GM21526 (cell line): ENCODE results near the gene MPRIP.
"Not testable (repeated sequence)": the region's sequence is repeated elsewhere in the genome, so short reads cannot be mapped to it uniquely, and the experiment has no call there.

Source experiments
- ATAC-seq: cut with Tn5 transposase; IDR thresholded peaks from one replicate; pipeline ENCODE4 v1.9.1; 2021; ENCODE audit warnings: moderate library complexity; ENCODE audit not compliant: unreplicated experiment, low FRiP score

Gene MPRIP

DNA sequence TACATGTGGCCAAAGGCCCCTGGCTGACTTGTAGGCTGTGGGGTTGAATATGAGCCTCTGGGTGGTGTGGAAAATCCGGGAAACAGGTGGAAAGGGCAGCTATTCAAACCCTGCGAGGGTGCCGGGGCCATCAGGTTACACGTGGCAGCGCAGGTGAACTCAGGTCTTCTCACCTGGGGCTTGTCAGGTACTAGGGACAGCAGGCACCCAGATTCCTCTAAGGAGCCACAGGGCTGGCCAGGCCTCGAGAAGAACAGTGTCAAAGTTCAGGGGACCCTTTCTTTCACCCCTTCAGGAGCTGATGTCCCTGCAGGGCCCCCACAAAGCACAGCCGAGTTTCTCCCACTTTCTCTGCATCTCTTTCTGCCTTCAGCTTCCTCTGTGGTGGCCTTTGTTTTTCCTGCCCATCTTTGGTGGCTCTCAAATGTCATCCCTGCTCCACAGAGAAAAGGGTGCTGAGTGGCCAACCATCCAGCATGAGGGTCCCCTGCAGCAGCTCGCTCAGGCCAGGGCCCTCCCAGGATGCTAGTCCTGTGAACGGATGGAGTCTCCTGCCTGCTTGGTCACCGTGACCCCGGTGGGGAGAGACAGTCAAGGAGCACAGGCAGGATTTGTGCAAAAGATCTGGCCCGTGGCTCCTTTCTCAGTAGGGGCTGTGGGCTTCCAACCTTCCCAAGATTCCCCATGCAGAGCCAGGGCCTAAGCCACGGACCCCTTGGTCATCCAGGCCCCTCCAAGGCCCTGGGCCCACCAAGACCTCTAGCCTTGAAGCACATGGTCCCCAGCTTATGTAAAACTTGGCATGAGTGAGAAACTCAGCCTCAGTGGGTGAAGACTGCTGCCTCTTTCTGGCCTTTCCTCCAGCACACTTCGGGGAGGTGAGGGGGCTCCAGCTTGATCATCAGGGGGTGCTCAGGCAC lies 28.2 kb upstream of the MPRIP start:
- ATAC-seq, result not testable (repeated sequence)

DNA sequence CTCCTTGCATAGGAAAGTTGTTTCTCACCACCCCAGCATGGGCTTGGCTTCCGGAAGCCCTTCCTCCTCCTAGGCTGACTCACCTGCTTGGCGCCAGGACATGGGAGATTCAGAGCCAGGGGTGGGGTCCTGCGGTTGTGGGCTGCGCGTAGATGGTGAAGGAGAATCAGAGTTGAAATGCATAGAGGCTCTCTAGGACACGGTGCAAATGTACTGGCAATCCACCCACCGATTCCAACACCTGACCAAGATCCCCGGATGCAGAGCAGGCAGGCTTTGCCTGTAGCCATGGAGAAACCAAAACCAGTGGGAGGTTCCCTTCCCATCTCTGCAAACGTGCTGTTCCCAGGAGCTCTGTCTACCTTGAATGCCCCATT lies 27.5 kb upstream of the MPRIP start:
- ATAC-seq, result not testable (repeated sequence)

DNA sequence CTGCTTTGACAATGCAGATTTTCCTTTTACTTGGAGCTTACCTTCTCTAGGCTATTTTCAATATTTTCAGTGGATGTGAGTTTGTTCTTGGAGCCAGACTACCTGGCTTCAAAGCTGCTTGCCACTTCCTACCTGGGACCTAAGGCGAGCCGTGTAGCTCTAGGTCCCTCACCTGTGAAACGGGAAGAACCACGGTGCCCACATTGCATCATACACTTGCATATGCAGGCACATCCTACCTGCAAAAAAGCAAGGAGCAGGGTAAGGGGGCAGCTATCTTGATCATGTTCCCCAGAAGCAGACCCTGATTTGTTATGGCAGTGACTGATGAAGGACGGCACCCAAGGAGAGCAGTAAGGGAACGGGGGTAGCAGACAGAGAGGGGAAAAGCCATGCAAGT lies 27.0 kb upstream of the MPRIP start:
- no peak for ATAC-seq

DNA sequence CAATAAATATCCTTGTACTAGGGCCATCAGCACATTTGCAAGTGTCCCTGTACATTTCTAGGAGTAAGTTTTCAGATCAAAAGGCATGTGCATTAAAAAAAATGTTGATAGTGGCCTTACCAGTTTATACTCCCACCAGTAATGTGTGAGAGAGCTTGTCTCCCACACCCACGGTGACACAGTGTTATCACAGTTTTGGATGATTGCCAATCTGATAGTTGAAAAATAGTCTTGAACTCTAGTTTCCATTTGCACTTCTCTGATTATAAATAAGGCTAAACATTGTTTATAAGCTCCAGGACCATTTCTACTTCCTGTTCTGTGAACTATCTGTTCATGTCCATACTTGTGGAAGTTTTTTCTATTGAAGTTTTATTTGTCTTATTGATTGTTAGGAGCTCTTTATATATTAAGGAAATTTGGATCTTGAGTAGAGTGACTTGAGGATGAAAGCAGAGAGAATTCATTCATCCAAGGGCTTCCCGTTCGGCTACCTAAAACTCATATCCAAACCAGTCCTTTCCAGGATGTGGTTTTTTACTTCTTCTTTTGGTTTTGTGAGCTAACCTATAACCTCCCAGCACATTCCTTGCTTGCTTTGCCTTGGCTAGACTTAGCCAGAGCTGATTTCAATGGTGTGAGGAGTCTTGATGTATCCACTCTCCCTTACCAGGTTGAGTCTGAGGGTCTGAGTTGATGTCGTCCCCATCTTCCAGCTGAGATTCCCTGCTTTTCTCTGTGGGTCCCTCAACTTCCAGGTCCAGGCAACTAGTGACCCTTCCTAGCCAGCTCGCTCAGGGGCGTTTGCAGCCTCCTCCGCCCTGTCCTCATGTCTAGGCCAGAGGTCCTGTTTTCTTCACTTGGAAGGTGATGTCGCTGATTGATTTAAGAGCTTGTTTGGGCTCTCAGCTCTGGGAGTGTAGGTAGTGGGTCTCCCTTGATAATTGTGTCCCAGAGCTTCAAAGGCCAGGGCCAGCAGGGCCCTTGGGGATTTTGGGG lies 25.8 kb upstream of the MPRIP start:
- not testable (repeated sequence) for ATAC-seq

DNA sequence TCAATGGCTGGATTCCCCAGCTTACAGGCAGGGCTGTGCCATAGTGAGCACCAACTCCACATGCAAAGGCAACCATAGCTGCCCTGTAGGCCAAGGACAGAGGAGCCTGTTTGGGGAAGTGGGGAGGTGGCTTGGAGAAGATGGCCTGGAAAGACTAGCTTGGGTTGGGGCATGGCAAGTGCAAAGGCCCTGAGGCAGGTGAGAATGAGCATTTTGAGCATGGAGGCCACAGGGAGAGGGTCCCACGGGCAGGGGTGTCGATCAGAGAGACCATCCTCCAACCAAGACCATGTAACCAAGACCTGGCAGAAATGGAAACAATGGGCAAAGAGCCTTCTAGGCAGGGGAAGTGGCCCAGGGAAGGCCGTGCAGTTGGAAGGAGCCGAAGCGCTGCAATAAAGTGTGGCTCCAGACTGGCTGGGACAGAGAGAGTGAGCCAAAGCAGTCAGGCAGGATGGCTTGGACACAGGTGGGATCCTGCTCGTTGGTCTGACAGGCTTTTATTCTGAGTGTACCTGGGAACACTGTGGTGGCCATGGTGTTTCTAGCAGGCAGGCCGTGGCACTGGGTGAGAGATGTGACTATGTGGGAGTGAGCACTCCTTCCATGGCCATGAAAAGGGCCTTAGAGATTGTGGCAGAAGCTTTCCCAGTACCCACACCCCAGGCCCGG lies 24.8 kb upstream of the MPRIP start:
- no peak for ATAC-seq

DNA sequence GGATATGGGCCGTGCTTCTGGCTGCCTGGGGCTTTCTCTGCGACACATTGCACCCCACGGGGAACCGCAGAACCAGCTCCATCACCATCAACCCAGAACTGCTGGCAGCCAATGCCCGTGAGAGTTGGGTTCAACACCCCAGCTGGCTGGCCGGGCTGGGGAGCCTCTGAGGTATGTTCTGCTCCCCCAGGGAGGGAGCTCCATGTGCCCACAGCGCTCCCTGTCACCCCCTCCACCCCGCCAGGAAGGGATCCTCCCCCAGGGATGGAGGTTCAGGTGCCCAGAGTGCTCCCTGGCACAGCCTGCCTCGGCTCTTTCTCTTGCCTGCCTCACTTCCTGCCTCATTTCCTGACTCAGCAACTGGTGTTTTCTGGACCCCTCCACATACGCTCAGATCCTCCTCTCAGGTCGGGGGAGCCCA lies 24.2 kb upstream of the MPRIP start:
- ATAC-seq, result no peak

DNA sequence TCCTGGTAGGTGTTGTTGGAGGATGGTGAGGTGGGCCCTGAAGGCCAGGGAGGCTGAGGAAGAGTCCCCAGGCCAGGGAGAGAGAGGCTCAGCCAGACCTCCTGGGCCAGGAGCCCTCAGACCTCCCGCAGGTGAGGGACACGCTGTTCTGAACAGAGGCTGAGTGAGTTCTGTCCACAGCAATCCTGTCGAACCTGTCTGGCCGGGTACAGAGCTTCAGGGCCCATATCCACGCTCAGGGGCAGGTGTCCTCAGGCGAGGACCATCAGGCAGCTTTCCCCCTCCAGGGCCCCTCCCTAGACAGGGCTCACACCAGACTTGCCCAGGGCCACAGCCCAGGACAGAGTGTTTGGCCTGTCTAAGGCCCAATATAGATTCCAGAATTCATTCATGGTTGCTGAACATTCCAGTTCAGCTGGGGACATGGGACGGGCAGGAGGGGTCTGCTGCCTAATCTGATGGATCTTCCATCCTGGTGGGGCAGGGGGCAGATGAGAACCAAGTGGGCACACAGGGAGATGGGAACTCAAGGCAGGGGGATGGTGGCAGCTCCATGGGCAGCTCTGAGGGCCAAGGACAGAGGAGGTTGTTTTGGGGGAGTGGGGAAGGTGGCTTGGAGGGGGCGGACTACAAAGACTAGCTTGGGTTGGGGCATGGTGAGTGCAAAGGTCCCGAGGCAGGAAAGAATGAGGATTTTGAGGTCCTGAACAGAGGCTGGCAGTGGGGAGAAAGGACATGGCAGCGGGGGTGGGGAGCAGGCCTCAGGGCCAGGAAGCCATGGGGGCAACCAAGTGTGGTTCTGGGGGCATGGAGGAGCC lies 23.4 kb upstream of the MPRIP start:
- no peak for ATAC-seq

DNA sequence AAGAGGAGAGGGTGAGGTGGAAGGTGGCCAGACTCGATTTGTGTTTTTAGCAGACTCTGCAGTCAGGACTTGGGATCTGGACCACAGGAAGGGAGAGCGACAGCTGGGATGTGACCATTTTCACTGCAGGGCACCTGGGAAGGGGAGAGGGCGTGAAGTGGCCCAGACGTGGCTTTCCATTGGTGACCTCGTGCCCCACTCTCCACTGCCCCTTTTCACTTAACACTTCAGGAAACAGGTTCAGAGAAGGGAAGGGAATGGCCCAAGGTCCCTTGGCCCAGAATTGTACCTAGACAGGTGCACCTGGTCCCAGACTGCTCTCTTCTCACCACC lies 22.9 kb upstream of the MPRIP start:
- no peak for ATAC-seq

DNA sequence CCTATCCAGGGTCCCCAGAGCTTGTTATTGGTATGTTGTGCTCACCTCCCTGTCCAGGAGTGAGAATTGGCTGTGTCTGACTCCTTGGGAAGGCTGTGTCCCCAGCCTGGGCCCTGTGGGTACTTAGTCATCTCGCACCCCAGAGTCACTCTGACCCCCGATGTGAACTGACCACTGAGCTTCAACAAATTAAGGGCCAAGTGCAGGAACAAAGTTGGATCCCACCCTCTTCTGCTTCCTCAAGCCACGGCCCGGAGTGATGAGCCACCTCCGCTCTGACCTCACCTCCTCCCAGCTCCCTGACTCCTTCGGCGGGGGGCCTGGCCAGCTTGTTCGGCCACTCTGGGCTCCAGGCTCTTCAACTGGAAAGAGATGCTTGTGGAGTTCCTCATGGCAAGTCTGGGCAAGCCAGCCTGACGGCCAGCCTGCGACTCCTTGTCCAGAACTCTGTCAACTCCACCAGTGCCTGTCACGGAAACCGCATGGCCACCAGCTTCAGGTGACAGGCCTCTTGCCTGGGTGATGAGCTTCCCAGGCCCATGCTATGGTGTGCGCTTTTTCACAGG lies 22.3 kb upstream of the MPRIP start:
- ATAC-seq, result no peak

DNA sequence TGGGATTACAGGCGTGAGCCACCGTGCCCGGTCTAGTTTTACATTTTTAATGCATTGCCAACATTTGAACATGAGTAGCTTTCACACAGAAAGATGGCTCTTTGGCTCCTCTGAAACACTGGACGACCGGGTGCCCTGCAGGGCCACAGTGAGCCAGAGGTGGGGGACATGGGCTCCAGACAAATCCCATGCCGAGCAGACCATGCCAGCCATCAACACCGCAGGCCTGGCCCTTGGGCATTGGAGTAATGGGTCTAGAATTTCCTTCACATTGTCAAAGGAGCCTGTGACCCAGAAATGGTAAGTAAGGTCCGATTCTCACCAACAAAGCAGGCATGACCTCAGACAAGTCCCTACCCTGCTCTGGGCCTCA lies 21.4 kb upstream of the MPRIP start:
- ATAC-seq, result no peak

DNA sequence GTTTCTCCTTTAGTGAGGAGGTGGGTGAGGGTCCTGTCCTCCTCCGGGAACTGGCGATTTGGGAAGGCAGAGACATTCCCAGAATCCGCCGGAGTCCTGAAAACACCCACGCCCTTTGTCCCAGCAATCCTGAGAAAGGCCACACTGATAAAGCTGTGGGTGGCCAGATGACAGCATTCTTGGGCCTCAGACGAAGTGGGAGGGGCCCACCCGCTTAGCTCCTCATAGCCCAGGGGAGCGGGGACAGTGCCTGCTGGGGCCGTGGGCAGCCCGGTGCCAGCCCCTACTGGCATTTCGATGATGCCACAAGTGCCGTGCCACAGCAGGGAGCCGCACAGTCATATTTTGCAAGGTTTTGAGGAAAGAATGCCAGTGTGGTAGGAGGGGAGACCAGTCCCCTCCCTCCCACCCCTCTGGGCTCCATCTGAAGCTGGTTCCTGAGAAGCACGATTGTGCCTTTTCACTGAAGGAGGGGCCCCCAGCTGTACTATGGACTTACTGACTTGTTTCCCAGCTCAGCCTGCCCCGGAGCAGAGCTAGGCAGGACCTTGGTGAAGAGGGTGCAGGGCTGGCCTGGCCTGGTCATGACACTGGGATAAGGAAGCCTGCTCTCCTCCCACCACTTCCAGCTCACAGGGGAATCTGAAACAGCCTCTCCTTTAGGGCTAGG lies 20.9 kb upstream of the MPRIP start:
- no peak for ATAC-seq

DNA sequence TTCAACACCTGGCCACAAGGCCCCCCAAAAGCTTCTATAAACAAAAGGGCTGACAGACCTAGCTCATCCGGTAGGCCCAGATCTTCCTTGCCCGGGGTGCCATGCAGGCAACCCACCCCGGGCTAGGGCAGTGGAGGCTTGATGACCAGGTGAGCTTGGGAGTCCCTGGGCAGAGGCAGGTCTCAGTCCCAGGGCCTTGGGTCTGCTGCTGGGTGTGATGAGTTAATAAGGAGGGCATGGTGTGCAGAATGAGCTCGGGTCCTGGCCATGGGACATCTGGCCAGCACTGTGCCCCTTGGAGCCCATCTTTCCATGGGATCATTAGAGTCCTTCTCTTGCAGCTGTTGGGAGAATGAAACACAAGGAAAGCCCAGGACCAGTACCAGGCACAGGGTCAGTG lies 20.2 kb upstream of the MPRIP start:
- ATAC-seq, result no peak

DNA sequence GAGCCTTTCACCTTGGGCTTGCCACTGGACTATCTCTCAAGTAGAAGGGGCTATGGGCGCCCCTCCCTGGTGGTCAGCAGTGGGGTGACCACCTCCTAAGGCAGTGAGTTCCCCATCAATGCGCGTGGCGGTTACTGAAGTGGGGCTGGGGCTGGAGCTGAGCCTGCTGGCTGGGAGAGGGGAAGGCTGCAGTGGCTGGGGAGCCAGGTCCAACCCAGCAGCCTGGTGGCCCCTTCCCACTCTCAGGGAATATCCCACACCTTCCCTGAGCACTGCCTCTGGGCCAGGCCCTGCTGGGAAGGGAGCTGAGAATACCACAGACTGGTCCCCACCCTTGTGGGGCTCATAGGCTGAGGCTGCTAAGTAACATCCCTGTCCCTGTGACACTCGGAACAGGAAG lies 19.8 kb upstream of the MPRIP start:
- no peak for ATAC-seq

DNA sequence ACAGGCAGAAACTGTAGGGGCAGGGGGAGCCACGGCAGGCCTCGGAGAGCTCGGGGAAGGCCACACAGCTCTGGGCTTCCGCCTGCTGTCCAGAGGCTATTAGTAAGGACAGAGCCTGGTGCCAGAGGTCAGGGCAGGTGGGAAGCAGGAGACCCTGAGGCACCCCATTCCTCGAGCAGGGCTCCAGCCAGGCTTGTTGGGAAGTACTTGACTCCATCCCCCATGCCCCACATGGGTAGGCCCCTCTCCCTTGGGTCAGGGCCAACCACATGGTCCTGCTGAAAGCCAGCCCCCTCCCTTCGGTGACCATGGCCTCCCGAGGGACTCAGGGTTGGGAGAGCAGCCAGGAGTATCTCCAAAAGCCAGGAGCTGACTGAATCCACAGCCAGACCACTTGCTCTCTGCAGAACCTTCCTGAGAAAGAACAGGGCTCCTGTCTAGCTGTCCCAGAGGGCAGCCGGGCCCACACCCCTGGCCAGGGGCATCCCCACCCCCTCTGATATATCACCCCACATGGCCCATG lies 17.4 kb upstream of the MPRIP start:
- ATAC-seq, result no peak

DNA sequence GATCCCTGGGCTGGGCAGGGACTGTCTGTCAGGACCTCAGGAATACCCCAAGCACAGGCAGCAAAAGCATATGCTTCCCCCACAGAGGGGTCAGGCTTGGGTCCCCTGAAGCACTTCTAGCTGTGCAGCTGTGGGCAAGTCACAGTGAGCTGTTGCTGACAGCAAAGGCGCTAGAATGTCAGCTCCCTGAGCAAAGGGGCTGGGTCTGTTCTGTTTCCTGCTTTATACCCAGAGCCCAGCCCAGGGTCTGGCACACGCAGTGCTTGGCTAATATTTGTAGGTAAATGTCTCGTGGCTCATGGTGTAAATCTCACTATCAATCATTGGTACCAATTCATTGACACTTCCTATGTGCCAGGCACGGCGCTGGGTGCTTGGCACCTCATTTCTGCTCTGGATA lies 16.6 kb upstream of the MPRIP start:
- no peak for ATAC-seq

DNA sequence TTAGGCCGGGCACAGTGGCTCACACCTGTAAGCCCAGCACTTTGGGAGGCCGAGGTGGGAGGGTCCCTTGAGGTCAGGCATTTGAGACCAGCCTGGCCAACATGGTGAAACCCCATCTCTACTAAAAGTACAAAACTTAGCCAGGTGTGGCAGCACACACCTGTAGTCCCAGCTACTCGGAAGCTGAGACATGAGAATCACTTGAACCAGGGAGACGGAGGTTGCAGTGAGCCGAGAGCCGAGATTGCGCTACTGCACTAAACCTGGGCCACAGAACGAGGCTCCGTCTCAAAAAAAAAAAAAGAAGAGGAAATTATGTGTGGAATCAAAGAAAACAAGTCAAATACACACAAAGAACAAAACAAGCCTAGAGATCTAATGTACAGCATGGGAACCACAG lies 16.1 kb upstream of the MPRIP start:
- no peak for ATAC-seq

DNA sequence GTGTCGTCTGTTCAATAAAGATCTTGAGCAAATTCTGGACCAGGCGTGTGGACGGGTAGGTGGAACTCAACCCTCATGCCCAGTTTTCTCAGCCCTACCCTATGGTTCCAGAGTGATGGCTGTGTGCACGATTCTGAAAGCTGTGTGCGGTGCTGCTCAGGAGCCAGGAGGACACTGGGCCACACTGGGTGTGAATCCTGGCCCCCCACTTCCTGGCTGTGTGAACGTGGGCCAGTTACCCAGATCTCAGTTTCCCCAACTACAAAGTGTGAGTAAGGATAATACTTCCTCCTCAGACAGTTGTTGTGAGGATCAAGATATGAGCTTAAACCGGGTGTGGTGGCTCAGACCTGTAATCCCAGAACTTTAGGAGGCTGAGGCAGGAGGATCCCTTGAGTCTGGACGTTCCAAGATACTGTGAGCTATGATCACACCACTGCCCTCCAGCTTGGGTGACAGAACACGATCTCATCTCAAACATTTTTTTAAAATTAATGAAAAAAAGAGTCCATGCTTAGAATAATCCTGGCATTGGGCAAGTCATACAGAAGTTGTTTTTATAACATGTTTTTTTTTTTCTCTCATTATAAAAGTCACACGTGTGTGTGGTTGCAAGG lies 14.7 kb upstream of the MPRIP start:
- no peak for ATAC-seq

DNA sequence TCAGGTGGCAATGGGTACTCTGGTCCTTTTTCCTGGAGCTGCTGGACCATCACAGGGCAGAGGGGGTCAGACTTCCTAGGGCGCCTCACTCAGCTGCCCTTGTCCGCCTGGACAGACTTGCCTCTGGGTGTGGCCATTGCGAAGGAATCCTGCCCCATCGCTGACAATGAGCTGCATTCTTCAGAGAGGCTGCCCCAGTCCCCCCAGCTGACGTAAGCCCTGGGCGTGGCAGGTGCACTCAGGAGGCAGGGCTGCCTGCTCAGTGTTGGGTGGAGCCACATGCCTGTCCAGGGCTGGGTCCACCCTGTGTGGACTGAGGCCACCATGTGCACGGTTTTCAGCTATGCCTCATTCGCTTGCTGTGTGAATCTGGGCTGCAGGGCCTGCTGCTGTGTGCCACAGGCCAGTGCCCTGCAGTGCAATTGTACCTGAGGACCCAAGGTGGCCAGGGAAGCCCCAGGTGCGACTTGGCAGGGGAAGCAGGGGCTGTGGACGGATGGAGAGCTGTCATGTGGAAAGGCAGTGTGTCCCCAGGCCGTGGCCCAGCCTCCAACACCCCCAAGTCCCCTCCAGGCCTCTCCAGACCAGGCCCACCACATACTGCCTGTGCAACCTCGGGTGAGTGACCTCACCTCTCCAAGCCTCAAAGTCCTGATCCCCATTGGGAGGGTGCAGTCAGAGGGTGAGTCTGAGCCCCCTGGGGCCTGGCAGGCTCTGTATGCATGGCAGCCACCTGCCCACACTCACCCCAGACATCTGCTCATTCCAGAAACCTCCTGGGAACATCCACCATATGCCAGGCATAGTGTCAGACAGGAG lies 14.0 kb upstream of the MPRIP start:
- no peak for ATAC-seq
